ENCODE data around the gene DMPK.
"Not testable (repeated sequence)": the region's sequence is repeated elsewhere in the genome, so short reads cannot be mapped to it uniquely, and the experiment has no call there.

Gene DMPK

DNA sequence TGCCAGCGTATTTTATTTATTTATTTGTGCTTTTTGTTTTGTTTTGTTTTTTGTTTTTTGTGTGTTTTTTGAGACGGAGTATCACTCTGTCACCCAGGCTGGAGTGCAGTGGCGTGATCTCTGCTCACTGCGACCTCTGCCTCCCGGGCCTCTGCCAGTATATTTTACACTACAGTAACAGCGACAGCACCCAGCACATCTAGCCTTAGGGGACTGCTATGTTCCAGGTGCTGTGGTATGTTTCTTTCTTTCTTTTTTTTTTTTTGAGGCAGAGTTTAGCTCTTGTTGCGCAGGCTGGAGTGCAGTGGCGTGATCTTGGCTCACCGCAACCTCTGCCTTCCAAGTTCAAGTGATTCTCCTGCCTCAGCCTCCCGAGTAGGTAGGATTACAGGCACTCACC lies 30.8 kb downstream of the DMPK start:
- H3K36me3 ChIP-seq (ENCODE audit: insufficient read depth, low read length), result not testable (repeated sequence)

DNA sequence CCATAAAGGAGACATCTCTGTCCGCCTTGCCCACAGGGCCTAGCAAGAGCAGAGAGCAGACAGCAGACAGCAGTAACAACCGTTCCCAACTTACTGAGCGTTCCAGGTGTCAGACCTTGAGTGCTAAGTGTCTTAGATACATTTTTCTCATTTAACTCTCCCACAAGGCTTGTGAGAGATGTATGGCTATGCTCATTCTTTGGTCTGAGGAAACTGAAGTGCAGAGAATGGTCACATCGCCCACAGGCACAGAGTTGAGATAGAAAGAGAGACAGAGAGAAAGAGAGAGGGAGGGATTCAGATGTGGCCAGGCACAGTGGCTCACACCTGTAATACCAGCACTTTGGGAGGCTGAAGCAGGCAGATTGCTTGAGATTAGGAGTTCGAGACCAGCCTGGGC lies 34.8 kb downstream of the DMPK start:
- Histone ChIP-seq H3K27me3 (ENCODE audit: insufficient read depth, low read length) (peaks cover 5% of the 10 kb centered on the region), H3K4me1 (ENCODE audit: insufficient read depth, low read length) (no peaks in the 10 kb centered on the region), H3K9me3 (ENCODE audit: low read length) (no peaks in the 10 kb centered on the region), H3K36me3 (ENCODE audit: insufficient read depth, low read length) (no peaks in the 10 kb centered on the region), H3K4me3 (ENCODE audit: low read length) (no peak overlapping the region), H2AFZ (ENCODE audit: low read depth, low read length) (no peak overlapping the region)

More for the DNA sequence above, 30.8 kb downstream of the DMPK start:
- not testable (repeated sequence) for H3K4me1 ChIP-seq (ENCODE audit: insufficient read depth, low read length); H2AFZ ChIP-seq (ENCODE audit: low read depth, low read length); H3K27me3 ChIP-seq (ENCODE audit: insufficient read depth, low read length); H3K9me3 ChIP-seq (ENCODE audit: low read length); H3K4me3 ChIP-seq (ENCODE audit: low read length)

DNA sequence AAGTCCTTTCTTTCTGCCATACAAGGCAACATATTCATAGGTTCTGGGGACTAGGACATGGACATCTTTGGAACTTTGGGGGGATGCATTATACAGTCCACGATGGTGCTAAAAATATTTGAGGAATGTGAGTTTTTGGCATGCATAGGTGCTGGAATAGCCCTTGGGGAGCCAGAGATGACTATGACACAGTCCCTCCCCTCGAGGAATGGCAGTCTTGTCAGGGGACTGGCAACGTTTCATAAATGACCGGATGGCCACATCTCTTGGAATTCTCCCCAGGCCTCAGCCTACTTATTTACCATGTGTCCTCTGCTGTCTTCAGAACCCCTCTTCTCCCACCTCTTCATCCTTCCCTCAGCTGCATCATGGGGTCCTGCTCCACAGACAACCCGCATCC lies 35.4 kb downstream of the DMPK start:
- Histone ChIP-seq H3K4me1 (ENCODE audit: insufficient read depth, low read length) (no peaks in the 10 kb centered on the region), H3K36me3 (ENCODE audit: insufficient read depth, low read length) (no peaks in the 10 kb centered on the region), H3K9me3 (ENCODE audit: low read length) (no peaks in the 10 kb centered on the region), H3K27me3 (ENCODE audit: insufficient read depth, low read length) (peaks cover 5% of the 10 kb centered on the region), H2AFZ (ENCODE audit: low read depth, low read length) (no peak overlapping the region), H3K4me3 (ENCODE audit: low read length) (no peak overlapping the region)

DNA sequence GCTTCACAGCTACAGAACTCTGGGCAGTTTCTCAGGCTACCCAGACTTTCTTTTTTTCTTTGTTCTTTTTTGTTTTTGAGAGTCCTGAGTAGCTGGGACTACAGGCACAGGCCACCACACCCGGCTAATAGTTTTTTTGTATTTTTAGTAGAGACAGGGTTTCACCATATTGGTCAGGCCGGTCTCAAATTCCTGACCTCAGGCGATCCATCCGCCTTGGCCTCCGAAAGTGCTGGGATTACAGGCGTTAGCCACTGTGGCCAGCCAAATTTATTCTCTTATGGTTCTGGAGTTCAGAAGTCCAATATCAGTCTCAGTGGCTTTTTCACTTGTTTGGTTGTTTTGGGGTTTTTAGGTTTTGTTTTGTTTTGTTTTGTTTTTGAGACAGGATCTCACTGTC lies 36.7 kb downstream of the DMPK start:
- Histone ChIP-seq H3K4me1 (ENCODE audit: insufficient read depth, low read length) (no peaks in the 10 kb centered on the region), H3K4me3 (ENCODE audit: low read length) (no peak overlapping the region), H3K9me3 (ENCODE audit: low read length) (no peaks in the 10 kb centered on the region), H2AFZ (ENCODE audit: low read depth, low read length) (no peak overlapping the region), H3K27me3 (ENCODE audit: insufficient read depth, low read length) (peaks cover 5% of the 10 kb centered on the region), H3K36me3 (ENCODE audit: insufficient read depth, low read length) (no peaks in the 10 kb centered on the region)

DNA sequence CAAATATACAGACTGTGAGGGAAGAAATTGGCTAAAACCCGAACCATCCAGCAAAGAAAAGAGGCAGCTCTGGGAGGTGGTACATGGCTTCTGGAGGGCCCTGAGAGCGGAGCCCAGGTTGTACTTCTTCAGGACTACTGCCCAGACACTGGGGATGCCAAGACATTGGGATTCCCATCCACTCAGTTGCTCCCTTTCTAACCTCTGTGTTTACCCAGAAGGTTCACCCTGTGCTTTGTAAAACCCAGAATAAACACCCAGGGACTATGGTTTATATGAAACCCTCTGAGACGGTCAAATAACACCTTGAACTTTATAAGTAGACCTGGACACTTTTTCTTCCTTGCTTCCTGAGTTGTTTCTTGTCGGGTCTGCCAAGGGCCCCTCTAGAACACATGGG lies 39.3 kb downstream of the DMPK start:
- H3K36me3 ChIP-seq (ENCODE audit: insufficient read depth, low read length), result no peaks in the 10 kb centered on the region
- no peaks in the 10 kb centered on the region for H3K4me1 ChIP-seq (ENCODE audit: insufficient read depth, low read length)
- no peak overlapping the region for H3K4me3 ChIP-seq (ENCODE audit: low read length)
- H3K9me3 ChIP-seq (ENCODE audit: low read length), result peaks cover 2% of the 10 kb centered on the region
- no peak overlapping the region for H2AFZ ChIP-seq (ENCODE audit: low read depth, low read length)
- H3K27me3 ChIP-seq (ENCODE audit: insufficient read depth, low read length), result peaks cover 5% of the 10 kb centered on the region

DNA sequence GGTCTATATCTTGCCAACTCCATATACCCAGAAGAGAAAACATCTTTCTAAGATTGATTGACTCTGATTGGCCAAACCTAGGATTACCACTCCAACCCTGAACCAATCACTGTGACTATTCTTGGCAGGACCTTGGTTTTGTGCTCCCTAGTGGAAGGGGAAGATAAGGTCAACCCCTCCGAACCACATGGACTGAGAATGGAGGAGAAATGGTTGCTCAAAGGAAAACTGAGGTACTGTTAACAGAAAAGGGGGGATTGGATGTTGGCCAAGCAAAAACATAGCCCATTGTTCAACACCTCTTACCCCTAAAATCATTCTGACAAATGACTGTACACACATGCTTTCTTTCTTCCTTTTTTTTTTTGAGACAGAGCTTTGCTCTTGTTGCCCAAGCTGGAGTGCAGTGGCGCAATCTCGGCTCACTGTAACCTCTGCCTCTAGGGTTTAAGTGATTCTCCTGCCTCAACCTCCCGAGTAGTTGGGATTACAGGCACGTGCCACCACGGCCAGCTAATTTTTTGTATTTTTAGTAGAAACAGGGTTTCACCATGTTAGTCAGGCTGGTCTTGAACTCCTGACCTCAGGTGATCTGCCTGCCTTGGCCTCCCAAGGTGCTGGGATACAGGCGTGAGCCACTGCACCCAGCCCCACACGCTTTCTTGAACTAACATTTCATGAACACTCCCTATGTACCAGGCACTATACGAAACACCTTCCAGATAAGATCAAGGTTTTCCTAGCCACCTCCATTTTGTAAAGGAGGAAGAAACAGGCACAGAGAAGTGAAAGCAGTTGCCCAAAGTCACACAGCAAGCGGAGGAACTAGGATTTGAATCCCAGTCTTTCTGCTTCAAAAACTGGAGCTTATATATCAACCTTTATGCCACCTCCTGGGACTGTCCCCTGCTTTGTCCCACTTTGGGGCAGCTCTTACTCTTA lies 42.5 kb downstream of the DMPK start:
- H3K4me1 ChIP-seq (ENCODE audit: insufficient read depth, low read length), result no peaks in the 10 kb centered on the region
- no peak overlapping the region for H3K4me3 ChIP-seq (ENCODE audit: low read length)
- H3K9me3 ChIP-seq (ENCODE audit: low read length), result peaks cover 2% of the 10 kb centered on the region
- H2AFZ ChIP-seq (ENCODE audit: low read depth, low read length), result no peak overlapping the region
- H3K36me3 ChIP-seq (ENCODE audit: insufficient read depth, low read length), result no peaks in the 10 kb centered on the region
- H3K27me3 ChIP-seq (ENCODE audit: insufficient read depth, low read length), result no peaks in the 10 kb centered on the region

DNA sequence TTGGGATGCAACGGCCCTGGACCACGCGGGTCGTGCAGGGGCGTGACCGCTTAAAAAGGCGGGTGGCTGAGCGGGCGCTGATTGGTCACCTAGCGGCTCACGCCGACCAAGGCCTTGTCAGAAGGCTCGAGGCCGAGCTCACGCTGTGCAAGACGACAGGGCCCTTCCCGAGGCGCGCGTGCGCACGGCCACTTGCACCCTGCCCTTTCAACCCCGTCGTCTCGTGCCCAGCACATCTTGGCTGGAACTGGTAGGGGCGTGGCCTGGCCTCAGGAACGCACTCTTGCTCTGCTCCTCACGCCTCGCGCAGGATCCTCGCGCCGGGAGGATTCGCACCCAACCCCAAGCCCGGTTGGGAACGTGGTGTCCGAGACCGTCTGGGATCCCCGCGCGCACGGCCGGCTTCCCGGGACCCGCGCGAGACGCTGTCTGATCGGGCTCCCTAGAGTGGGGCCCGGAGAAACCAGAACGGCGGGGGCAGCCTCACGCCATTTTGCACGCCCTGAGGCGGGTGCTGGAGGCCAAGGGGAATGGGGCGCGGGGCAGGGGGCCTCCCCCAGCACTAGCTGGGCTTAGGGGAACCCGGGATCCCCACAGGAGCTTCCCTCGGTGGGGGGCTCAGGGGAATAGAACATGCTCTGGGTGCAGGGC lies 49.0 kb downstream of the DMPK start, which contains the start of gene MEIOSIN:
Gene MEIOSIN, plus strand, starts transcription at position 280 of the 651 bp plus-strand sequence. CDS start 1,938 bp downstream, outside the sequence.
- Histone ChIP-seq H2AFZ (ENCODE audit: low read depth, low read length) (no peak within 1 kb of the TSS), H3K4me3 (ENCODE audit: low read length) (no peak within 1 kb of the TSS), H3K9me3 (ENCODE audit: low read length) (no peaks in the 10 kb centered on the region), H3K36me3 (ENCODE audit: insufficient read depth, low read length) (no peaks in the 10 kb centered on the region), H3K27me3 (ENCODE audit: insufficient read depth, low read length) (no peaks in the 10 kb centered on the region), H3K4me1 (ENCODE audit: insufficient read depth, low read length) (peaks cover 7% of the 10 kb centered on the region)

DNA sequence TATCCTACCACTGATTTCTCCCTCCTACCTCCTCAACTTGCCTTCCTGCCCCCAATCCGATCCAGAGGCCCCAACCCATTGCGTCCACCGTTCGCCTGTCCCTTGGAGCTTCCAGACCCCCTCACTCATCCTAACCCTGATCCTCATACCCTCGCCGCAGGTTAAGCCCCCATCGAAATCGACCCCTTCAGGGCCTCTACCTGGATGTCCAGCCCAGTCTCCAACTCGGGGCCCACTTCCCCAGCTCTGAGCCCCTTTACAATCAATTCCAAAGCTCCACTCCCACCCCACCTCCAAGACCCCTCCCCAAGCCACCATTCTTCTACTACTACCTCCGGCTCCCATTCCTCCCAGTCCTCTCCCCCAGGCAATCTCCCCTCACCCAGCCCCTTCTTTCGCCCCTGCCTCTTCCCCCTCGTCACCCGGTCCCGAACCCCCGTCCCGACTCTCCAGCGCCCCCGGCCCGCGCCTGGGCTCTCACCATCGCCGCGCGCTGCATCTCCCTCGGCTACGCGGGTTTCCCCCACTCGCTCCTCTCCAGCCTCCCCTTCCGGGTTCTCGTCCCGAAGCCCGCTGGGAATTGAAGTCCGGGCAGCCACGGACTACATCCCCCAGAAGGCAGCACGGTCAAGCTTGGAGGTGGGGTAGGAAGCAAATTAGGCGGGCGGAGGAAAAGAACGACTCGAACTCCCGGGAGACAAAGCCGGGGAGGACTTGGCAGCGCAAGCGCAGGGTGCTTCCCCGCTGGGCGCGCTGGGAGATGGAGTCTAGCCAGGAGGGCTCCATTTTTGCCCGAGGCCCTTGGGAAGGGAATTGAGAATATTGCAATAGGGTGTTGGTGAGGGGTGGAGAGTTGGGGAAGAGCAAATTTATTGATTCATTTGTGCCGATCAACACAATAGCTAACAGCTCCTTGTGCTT lies 51.7 kb downstream of the DMPK start, which contains the start of gene FBXO46:
Gene FBXO46, minus strand, starts transcription at position 529 of the 921 bp plus-strand sequence. CDS start 17,401 bp downstream, outside the sequence.
- Histone ChIP-seq H3K4me3 (ENCODE audit: low read length) (peak within 1 kb of the TSS; percentile 52), H3K27me3 (ENCODE audit: insufficient read depth, low read length) (no peaks in the 10 kb centered on the region), H3K9me3 (ENCODE audit: low read length) (no peaks in the 10 kb centered on the region), H3K4me1 (ENCODE audit: insufficient read depth, low read length) (peaks cover 7% of the 10 kb centered on the region), H3K36me3 (ENCODE audit: insufficient read depth, low read length) (no peaks in the 10 kb centered on the region), H2AFZ (ENCODE audit: low read depth, low read length) (peak within 1 kb of the TSS; percentile 59)

DNA sequence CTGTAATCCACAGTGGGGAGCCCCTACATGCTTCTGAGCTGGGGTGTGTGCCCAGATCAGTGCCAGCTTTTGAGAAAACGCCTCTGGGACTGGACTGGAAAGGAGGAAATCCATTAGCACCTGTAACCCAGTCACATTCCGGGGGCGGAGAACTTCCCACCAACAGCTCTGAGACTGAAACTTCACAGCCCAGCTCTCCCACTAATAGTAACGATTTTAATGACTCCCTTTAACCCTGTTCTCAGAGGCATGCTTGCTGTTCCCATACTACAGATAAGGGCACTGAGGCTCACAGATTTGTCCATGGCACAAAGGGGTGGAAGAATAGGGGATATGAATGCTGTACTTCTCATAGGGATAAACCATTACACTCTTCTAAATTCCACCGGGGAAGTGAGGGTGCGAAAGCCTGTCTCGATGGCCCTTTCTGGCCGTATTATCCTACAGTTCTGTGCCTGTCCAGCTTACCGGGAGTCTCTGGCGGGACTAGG lies 52.4 kb downstream of the DMPK start:
- H3K4me1 ChIP-seq (ENCODE audit: insufficient read depth, low read length), result peaks cover 7% of the 10 kb centered on the region
- peak overlapping the region; percentile 2 for H2AFZ ChIP-seq (ENCODE audit: low read depth, low read length)
- no peaks in the 10 kb centered on the region for H3K27me3 ChIP-seq (ENCODE audit: insufficient read depth, low read length)

DNA sequence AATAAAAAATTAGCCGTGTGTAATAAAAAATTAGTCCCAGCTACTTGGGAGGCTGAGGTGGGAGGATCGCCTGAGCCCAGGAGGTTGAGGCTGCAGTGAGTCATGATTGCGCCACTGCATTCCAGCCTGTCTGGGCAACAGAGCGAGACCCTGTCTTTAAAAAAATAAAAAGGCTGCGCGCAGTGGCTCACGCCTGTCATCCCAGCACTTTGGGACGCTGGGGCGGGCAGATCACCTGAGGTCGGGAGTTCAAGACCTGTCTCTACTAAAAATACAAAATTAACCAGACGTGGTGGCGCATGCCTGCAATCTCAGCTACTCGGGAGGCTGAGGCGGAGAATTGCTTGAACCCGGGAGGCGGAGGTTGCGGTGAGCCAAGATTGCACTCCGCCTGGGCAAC lies 53.6 kb downstream of the DMPK start:
- H3K4me1 ChIP-seq (ENCODE audit: insufficient read depth, low read length); H3K9me3 ChIP-seq (ENCODE audit: low read length); H2AFZ ChIP-seq (ENCODE audit: low read depth, low read length); H3K4me3 ChIP-seq (ENCODE audit: low read length); H3K36me3 ChIP-seq (ENCODE audit: insufficient read depth, low read length); H3K27me3 ChIP-seq (ENCODE audit: insufficient read depth, low read length): not testable (repeated sequence)

More for the DNA sequence above, 52.4 kb downstream of the DMPK start:
- Histone ChIP-seq H3K9me3 (ENCODE audit: low read length) (no peaks in the 10 kb centered on the region), H3K36me3 (ENCODE audit: insufficient read depth, low read length) (no peaks in the 10 kb centered on the region), H3K4me3 (ENCODE audit: low read length) (peak overlapping the region; percentile 52)

DNA sequence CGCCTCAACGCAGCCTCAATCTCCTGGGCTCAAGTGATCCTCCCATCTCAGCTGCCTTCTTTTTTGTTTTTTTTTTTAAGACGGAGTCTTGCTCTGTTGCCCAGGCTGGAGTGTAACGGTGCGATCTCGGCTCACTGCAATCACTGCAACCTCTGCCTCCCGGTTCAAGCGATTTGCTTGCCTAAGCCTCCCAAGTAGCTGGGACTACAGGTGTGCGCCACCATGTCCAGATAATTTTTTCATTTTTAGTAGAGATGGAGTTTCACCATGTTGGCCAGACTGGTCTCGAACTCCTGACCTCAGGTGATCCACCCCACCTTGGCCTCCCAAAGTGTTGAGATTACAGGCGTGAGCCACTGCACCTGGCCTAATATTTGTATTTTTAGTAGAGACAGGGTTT lies 62.2 kb downstream of the DMPK start:
- H3K9me3 ChIP-seq (ENCODE audit: low read length); H3K27me3 ChIP-seq (ENCODE audit: insufficient read depth, low read length); H3K4me3 ChIP-seq (ENCODE audit: low read length); H2AFZ ChIP-seq (ENCODE audit: low read depth, low read length): not testable (repeated sequence)
- Histone ChIP-seq H3K4me1 (ENCODE audit: insufficient read depth, low read length) (peaks cover 20% of the 10 kb centered on the region), H3K36me3 (ENCODE audit: insufficient read depth, low read length) (peaks cover 12% of the 10 kb centered on the region)
